ENCODE measurements around the gene LARP6.

DNA sequence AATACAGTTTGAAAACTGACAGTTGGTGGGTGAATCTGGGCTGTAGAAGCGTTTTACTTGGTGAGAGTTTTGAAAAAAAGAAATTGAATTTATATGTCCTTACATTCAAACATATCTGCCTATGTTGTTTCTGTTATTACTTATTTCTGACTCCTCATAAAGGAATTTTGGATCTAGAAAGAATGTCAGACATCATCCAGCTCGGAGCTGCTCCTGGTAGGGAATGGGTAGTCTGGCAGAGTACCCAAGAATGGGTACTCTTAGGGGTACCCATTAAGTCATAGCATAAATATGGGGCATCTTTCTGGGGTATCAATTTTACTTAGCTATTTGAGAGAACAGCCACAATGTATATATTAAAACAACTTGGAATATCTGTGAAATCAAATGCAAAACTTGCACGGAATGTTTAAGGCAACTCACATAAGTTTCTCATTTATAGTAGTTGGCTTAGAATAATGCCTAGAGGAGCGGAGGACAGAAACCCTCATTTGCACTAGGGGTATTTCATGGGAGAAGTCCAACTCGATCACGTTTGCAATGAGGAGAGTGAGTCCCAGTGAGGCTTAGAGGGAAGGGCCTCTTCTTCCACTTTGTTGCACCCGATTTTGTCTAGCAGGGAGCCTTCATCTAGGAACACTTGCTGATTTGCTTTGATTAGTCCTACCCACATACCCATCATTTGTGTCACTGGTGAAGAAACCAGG is 2.4 kb upstream of the LARP6 start:
- TF ChIP-seq CTCF (IDR thresholded peaks at IDR 0.05 in 8 of 11, conservative IDR thresholded peaks at IDR 0.05 in 3 of 11) = no peak
- no peak for TF ChIP-seq POLR2AphosphoS5 (IDR thresholded peaks at IDR 0.05)
- TF ChIP-seq POLR2A (IDR thresholded peaks at IDR 0.05) = no peak

All from spleen (tissue), 7 donors.